ENCODE measurements around the gene ROGDI.

Gene ROGDI

GRCh38 chr16:4813251-4814003 is 11.0 kb upstream of the ROGDI start:
- DNase-seq (ENCODE audit: low spot score), result no peak

- no peak for DNase-seq (ENCODE audit: low spot score)
Observed at GRCh38 chr16:4811773-4812172, 9.3 kb upstream of the ROGDI start.

GRCh38 chr16:4811242-4811641 is 8.8 kb upstream of the ROGDI start:
- DNase-seq (ENCODE audit: low spot score), result no peak

- DNase-seq (ENCODE audit: low spot score), result no peak
Observed at GRCh38 chr16:4806280-4806679, 3.8 kb upstream of the ROGDI start.

- DNase-seq (ENCODE audit: low spot score), result no peak
Observed at GRCh38 chr16:4805231-4805630, 2.8 kb upstream of the ROGDI start.

- DNase-seq (ENCODE audit: low spot score), result no peak
Observed at GRCh38 chr16:4803898-4804762, 1.7 kb upstream of the ROGDI start.

- no peak for DNase-seq (ENCODE audit: low spot score)
Observed at GRCh38 chr16:4803401-4803844, 990 bp upstream of the ROGDI start.

- DNase-seq (ENCODE audit: low spot score), result peak; percentile 99
Observed at GRCh38 chr16:4802659-4803287, 340 bp upstream of the ROGDI start.

- no peak for DNase-seq (ENCODE audit: low spot score)
Observed at GRCh38 chr16:4801051-4801961, 1.1 kb downstream of the ROGDI start.

GRCh38 chr16:4800290-4801041 is 2.0 kb downstream of the ROGDI start:
- DNase-seq (ENCODE audit: low spot score), result no peak

- DNase-seq (ENCODE audit: low spot score), result no peak
Observed at GRCh38 chr16:4799171-4799855, 3.1 kb downstream of the ROGDI start.

GRCh38 chr16:4798456-4798855 is 4.0 kb downstream of the ROGDI start:
- no peak for DNase-seq (ENCODE audit: low spot score)

- no peak for DNase-seq (ENCODE audit: low spot score)
Observed at GRCh38 chr16:4797805-4798252, 4.6 kb downstream of the ROGDI start.

- DNase-seq (ENCODE audit: low spot score), result no peak
Observed at GRCh38 chr16:4796982-4797804, 5.2 kb downstream of the ROGDI start.

GRCh38 chr16:4795828-4796572 is 6.4 kb downstream of the ROGDI start:
- no peak for DNase-seq (ENCODE audit: low spot score)

GRCh38 chr16:4795181-4795827 is 7.1 kb downstream of the ROGDI start, which contains the start of gene SMIM22:
TSS of gene SMIM22 (plus strand) at chr16:4795369. CDS start at chr16:4795735, 366 bp downstream.
- DNase-seq (ENCODE audit: low spot score), result no peak

GRCh38 chr16:4792951-4793513 is 9.4 kb downstream of the ROGDI start:
- no peak for DNase-seq (ENCODE audit: low spot score)

GRCh38 chr16:4790871-4791270 is 11.6 kb downstream of the ROGDI start:
- no peak for DNase-seq (ENCODE audit: low spot score)
